ENCODE measurements around the gene PTPRN2. TPM values are rescaled to one million over a fixed set of nuclear protein-coding genes. Genes with fewer than 3 reads are reported as not detected.

Gene PTPRN2
- total and polyA plus RNA-seq, 7 donors = 3.2 to 7.1 (median 5.5) TPM

DNA sequence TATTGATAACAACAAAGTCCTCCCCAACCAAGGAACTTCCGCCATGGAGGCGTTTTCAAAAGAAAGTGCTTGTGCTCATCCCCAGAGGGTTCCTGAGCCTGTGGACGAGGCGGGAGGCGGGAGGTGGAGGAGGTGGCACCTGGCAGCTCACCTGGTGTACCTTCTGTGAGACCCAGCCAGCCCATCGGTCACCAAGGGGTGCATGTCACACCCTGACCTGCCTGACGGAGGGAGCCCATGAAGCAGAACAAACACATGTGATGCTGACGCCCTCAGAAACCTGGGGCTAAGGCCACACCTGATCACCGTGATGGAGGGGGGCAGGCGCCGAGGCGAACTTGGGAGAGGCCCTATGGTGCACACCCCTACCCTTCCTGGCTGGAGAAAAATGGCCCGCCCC is 792.0 kb downstream of the PTPRN2 start:
- no peak for DNase-seq
- intact Hi-C loops (cut with DNase I) = no loop called here
- 56 to 85% methylated on average over 13 of the region's 13 CpGs for WGBS, 2 donors
- Histone ChIP-seq H3K27ac (no peak overlapping the region), H3K36me3 (no peaks in the 10 kb centered on the region), H3K4me3 (no peak overlapping the region), H3K27me3 (peaks cover 0 to 5% (median 0%) of the 10 kb centered on the region in 3 donors), H3K9me3 (no peaks in the 10 kb centered on the region), H3K4me1 (no peaks in the 10 kb centered on the region)
- TF ChIP-seq, protein P1, sequence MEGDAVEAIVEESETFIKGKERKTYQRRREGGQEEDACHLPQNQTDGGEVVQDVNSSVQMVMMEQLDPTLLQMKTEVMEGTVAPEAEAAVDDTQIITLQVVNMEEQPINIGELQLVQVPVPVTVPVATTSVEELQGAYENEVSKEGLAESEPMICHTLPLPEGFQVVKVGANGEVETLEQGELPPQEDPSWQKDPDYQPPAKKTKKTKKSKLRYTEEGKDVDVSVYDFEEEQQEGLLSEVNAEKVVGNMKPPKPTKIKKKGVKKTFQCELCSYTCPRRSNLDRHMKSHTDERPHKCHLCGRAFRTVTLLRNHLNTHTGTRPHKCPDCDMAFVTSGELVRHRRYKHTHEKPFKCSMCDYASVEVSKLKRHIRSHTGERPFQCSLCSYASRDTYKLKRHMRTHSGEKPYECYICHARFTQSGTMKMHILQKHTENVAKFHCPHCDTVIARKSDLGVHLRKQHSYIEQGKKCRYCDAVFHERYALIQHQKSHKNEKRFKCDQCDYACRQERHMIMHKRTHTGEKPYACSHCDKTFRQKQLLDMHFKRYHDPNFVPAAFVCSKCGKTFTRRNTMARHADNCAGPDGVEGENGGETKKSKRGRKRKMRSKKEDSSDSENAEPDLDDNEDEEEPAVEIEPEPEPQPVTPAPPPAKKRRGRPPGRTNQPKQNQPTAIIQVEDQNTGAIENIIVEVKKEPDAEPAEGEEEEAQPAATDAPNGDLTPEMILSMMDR (IDR thresholded peaks at IDR 0.05) = no peak
- TF ChIP-seq POLR2AphosphoS5 (IDR thresholded peaks at IDR 0.05) (no peak), POLR2A (IDR thresholded peaks at IDR 0.05) (no peak), EP300 (IDR thresholded peaks at IDR 0.05) (no peak)

DNA sequence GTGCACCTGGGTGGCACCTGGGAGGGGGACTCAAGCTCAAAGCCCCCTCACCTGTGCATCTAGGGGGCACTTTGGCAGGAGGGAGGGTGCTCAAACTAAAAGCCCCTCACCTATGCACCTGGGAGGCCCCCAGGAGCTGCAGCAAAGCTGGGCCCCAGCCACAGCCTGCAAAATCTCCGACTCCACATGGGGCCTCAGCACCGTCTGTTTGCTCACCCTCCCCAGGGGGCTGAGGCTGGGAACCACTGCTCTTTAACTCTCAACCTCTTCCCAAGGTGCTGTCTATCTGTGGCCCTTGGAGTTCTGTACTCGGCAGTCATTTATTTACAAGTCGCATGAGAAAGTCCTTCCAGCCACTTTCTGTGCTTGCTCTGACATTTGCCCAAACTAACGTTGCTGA is 792.4 kb downstream of the PTPRN2 start:
- Histone ChIP-seq H3K4me1 (no peaks in the 10 kb centered on the region), H3K36me3 (no peaks in the 10 kb centered on the region), H3K4me3 (no peak overlapping the region), H3K9me3 (no peaks in the 10 kb centered on the region), H3K27me3 (peaks cover 0 to 5% (median 0%) of the 10 kb centered on the region in 3 donors), H3K27ac (no peak overlapping the region)
- intact Hi-C loops (cut with DNase I) = no loop called here
- 53 to 65% methylated on average over 5 of the region's 5 CpGs for WGBS, 2 donors
- no peak for DNase-seq
- TF ChIP-seq EP300 (IDR thresholded peaks at IDR 0.05) (no peak), POLR2A (IDR thresholded peaks at IDR 0.05) (no peak), POLR2AphosphoS5 (IDR thresholded peaks at IDR 0.05) (no peak)
- TF ChIP-seq, protein P1 (IDR thresholded peaks at IDR 0.05) = no peak

DNA sequence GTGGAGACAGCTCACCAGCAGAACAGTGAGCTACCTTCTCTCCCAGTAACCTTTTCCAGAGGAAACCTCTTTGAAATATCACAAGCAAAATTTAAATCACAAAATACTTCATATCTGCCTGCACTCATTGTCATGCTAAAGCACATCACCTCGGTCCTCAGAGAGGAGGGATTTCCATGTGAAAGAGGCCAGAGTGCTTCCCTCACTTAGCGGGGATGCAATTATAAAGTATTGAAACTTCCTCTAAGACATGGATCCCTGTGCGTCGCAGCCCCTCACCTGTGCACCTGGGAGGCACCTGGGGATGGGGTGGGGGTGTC is 792.9 kb downstream of the PTPRN2 start:
- Histone ChIP-seq H3K27me3 (peaks cover 0 to 5% (median 0%) of the 10 kb centered on the region in 3 donors), H3K4me1 (no peaks in the 10 kb centered on the region), H3K9me3 (no peaks in the 10 kb centered on the region), H3K36me3 (no peaks in the 10 kb centered on the region), H3K27ac (no peak overlapping the region), H3K4me3 (no peak overlapping the region)
- intact Hi-C loops (cut with DNase I) = no loop called here
- no peak for DNase-seq
- 81 to 82% methylated on average over 4 of the region's 4 CpGs for WGBS, 2 donors
- TF ChIP-seq, protein P1 (IDR thresholded peaks at IDR 0.05) = no peak
- TF ChIP-seq POLR2A (IDR thresholded peaks at IDR 0.05) (no peak), EP300 (IDR thresholded peaks at IDR 0.05) (no peak), POLR2AphosphoS5 (IDR thresholded peaks at IDR 0.05) (no peak)

DNA sequence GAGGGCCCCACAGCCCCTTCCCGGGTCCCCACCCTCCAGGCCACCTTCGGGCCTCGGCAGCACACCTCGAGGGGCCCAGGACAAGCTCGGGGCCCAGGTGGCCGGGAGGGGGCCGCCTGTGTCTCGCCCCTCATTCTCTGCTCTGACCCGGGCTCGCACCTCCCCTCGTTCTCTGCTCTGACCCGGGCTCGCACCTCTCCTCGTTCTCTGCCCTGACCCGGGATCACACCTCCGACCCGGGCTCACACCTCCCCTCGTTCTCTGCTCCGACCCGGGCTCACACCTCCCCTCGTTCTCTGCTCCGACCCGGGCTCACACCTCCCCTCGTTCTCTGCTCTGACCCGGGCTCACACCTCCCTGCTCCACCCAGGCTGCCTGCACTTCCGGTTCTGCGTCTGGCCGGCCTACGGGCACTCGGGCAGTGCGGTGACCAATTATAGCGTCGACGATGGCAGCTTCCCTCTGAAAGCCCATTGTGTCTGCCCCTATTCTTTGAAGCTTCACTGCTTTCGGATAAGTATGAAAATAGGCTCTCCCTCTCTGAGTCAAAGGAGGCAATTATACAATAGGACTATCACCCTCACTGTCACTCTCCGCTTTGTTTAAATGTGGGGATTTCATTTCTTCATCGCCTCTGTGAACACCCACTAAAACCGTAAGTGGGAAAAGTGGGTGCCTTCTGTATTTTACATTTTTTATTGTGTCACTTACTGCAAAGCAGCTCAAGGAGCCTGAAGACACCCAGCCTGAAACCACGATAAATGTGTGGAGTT is 793.5 kb downstream of the PTPRN2 start:
- Histone ChIP-seq H3K27ac (no peak overlapping the region), H3K4me1 (no peaks in the 10 kb centered on the region), H3K4me3 (no peak overlapping the region), H3K27me3 (peaks cover 0 to 5% (median 0%) of the 10 kb centered on the region in 3 donors), H3K36me3 (no peaks in the 10 kb centered on the region), H3K9me3 (no peaks in the 10 kb centered on the region)
- intact Hi-C loops (cut with DNase I) = no loop called here
- WGBS, 2 donors = 78 to 82% methylated on average over 39 of the region's 39 CpGs
- TF ChIP-seq, protein P1 (IDR thresholded peaks at IDR 0.05) = no peak
- TF ChIP-seq POLR2AphosphoS5 (IDR thresholded peaks at IDR 0.05) (no peak), EP300 (IDR thresholded peaks at IDR 0.05) (no peak), POLR2A (IDR thresholded peaks at IDR 0.05) (no peak)
- DNase-seq = no peak

DNA sequence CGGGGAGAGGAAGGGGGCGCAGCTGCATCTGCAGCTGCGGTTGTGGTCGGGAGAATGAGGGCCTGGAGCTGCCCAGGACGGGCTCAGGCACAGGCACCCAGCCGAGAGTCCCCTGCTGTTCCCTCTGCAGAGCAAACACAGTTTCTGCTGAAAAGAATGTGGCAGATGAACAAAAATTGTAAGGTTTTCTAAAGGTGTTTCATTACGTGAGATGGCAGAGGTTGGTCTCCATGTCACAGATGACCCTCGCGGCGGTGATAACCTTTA is 794.6 kb downstream of the PTPRN2 start:
- H3K9me3 ChIP-seq = no peaks in the 10 kb centered on the region
- H3K27me3 ChIP-seq = peaks cover 0 to 5% (median 0%) of the 10 kb centered on the region in 3 donors
- 64 to 66% methylated on average over 10 of the region's 10 CpGs for WGBS, 2 donors
- H3K27ac ChIP-seq = no peak overlapping the region
- TF ChIP-seq POLR2AphosphoS5 (IDR thresholded peaks at IDR 0.05) = no peak
- TF ChIP-seq, protein P1 (IDR thresholded peaks at IDR 0.05) = no peak
- TF ChIP-seq POLR2A (IDR thresholded peaks at IDR 0.05) = no peak
- TF ChIP-seq EP300 (IDR thresholded peaks at IDR 0.05) = no peak
- H3K36me3 ChIP-seq = no peaks in the 10 kb centered on the region
- intact Hi-C loops (cut with DNase I) = no loop called here
- no peaks in the 10 kb centered on the region for H3K4me1 ChIP-seq
- no peak for DNase-seq
- no peak overlapping the region for H3K4me3 ChIP-seq

All from sigmoid colon (tissue), 7 donors.